Brain microvascular endothelial cell (primary cell): ENCODE measurements around the gene DNPH1.

Source experiments
- DNase-seq: peaks from one replicate; pipeline ENCODE4 v3.0.0-alpha.2; 2020
- H3K27ac ChIP-seq: fragments of 250-450 bp; sonication (Bioruptor Pico); 2 replicates; pipeline ENCODE4 v1.5.1; 2020; ENCODE audit warnings: mild to moderate bottlenecking, moderate library complexity
- H3K27me3 ChIP-seq: fragments of 250-450 bp; sonication (Bioruptor Pico); replicated peaks from 2 replicates; pipeline ENCODE4 v1.5.1; 2020; ENCODE audit warnings: mild to moderate bottlenecking
- H3K36me3 ChIP-seq: fragments of 250-450 bp; sonication (Bioruptor Pico); replicated peaks from 2 replicates; pipeline ENCODE4 v1.5.1; 2020; ENCODE audit warnings: mild to moderate bottlenecking
- H3K4me3 ChIP-seq: 2 replicates; pipeline ENCODE4 v1.5.1; 2011; ENCODE audit warnings: low read depth, mild to moderate bottlenecking, control low read depth, low read length, moderate library complexity
- in situ Hi-C: cut with HindIII; loops from 2 replicates; pipeline ENCODE4 v1.10.0; 2017; ENCODE audit warnings: low sequenced_read_pairs, low pct_ligation_motif_present
- TF ChIP-seq, protein P1 (sequence below): IDR thresholded peaks from 2 replicates; pipeline ENCODE4 v1.5.1; 2011; ENCODE audit warnings: low read depth, mild to moderate bottlenecking, moderate library complexity, low read length, control low read depth, inconsistent platforms; ENCODE audit errors: missing control alignments

Gene DNPH1

DNA sequence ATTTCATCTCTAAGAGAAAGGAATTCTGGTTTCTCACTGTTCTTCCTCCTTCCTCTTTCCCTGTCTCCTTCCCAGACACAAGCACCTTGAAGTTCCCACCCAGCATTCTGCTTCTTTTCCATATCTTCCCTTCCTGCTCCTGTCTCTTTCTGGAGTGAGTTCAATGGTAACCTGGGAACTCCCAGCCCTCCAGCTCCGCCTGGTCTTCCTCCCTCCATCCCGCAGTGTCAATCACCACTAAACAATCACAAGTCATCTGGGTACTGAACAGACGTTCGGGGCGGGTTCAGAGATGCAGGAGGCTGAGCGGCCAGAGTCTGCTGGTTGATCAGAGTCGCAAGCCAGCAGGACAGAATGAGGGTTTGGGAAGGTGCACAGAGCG lies 21.7 kb upstream of the DNPH1 start:
- Histone ChIP-seq H3K4me3 (no peak overlapping the region), H3K27ac (no peak overlapping the region), H3K27me3 (peaks cover 33% of the 10 kb centered on the region), H3K36me3 (no peaks in the 10 kb centered on the region)
- peak; percentile 10 for DNase-seq
- in situ Hi-C loops, result no loop called here
- TF ChIP-seq, protein P1, sequence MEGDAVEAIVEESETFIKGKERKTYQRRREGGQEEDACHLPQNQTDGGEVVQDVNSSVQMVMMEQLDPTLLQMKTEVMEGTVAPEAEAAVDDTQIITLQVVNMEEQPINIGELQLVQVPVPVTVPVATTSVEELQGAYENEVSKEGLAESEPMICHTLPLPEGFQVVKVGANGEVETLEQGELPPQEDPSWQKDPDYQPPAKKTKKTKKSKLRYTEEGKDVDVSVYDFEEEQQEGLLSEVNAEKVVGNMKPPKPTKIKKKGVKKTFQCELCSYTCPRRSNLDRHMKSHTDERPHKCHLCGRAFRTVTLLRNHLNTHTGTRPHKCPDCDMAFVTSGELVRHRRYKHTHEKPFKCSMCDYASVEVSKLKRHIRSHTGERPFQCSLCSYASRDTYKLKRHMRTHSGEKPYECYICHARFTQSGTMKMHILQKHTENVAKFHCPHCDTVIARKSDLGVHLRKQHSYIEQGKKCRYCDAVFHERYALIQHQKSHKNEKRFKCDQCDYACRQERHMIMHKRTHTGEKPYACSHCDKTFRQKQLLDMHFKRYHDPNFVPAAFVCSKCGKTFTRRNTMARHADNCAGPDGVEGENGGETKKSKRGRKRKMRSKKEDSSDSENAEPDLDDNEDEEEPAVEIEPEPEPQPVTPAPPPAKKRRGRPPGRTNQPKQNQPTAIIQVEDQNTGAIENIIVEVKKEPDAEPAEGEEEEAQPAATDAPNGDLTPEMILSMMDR, result no peak

DNA sequence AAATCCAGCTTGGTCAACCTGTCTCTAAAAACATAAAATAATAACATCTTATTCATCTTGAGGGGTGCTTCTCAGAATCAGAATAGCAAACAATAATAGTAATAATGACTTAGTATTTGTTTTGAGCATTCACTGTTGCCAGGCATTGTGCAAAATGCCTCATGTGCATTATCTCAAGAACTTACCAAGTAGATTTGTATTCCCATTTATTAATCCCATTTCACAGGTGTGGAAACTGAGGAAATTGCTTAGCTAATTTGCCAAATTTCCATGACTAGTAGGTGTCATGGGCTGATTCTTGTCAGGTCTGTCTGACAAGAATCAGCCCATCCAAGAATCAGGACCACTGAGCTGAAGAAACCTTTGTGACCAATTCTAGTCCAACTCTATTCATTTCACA lies 19.5 kb upstream of the DNPH1 start:
- TF ChIP-seq, protein P1, result no peak
- H3K27me3 ChIP-seq, result peaks cover 47% of the 10 kb centered on the region
- no peak overlapping the region for H3K27ac ChIP-seq
- no peaks in the 10 kb centered on the region for H3K36me3 ChIP-seq
- no peak for DNase-seq
- in situ Hi-C loops, result no loop called here
- H3K4me3 ChIP-seq, result no peak overlapping the region

DNA sequence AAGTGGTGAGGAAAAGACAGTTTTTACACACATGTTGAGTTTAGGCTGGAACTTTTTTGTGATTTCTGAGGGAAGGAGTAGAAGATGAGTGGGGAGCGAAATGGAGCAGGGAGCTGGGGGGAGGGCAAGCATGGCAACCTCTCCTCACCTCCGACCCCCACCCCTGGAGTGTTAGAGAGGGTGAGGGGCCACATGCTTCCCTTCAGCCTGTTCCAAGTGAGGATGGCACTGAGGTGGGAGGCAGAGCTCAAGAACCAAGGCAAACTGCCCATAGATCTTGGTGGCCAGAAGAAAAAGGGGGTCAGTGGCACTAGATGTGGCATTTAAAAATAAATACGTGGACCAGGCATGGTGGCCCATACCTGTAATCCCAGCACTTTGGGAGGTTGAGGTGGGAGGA lies 18.8 kb upstream of the DNPH1 start:
- in situ Hi-C loops, result no loop called here
- H3K27ac ChIP-seq, result no peak overlapping the region
- H3K4me3 ChIP-seq, result no peak overlapping the region

DNA sequence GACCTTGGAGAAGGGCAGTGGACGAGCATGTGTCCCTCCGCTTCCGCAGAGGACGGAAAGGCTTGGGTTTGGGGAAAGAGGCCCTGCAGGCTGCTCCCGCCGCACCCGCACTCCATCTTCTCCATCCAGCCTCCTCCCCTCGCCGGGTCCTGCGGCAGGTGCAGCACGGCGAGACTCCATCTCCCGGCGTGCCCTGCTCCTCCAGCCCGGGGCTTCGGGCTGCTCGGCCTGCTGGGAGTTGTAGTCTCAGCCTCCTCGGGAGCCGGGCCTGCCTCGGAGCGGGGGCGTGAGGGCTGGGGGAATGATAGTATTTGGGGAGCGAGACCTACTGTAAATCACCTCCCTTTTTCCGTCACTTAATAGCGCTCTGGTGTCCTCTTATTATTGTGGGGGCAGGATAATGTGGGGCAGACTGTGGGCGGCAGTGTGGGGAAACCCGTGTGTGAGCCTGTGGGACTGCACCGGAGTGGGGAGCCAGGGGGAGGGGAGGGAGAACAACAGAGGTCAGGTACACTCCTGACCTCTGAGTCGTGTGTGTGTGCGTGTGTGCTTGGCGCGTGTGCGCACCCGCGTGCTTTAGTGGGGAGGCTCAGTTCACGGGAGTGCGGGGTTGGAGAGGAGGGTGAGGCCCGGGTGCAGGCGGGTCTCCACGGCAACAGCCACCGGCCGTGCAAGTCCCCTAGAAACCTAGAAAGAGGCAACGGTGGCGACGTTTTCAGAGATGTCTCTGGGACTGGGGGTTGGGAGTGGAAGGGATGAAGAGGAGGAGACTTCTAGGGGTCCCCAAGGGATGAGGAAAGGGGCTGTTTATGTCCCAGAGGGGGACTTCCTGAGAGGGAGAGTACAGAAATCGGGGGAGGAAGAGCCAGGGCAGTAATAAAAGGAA lies 18.1 kb upstream of the DNPH1 start:
- peak; percentile 20 for DNase-seq
- TF ChIP-seq, protein P1, result no peak
- Histone ChIP-seq H3K27ac (no peak overlapping the region), H3K4me3 (peak overlapping the region; percentile 35), H3K27me3 (peaks cover 59% of the 10 kb centered on the region), H3K36me3 (no peaks in the 10 kb centered on the region)
- in situ Hi-C loops, result no loop called here

More for the DNA sequence above, 18.8 kb upstream of the DNPH1 start:
- TF ChIP-seq, protein P1, result no peak
- Histone ChIP-seq H3K36me3 (no peaks in the 10 kb centered on the region), H3K27me3 (peaks cover 53% of the 10 kb centered on the region)
- no peak for DNase-seq

DNA sequence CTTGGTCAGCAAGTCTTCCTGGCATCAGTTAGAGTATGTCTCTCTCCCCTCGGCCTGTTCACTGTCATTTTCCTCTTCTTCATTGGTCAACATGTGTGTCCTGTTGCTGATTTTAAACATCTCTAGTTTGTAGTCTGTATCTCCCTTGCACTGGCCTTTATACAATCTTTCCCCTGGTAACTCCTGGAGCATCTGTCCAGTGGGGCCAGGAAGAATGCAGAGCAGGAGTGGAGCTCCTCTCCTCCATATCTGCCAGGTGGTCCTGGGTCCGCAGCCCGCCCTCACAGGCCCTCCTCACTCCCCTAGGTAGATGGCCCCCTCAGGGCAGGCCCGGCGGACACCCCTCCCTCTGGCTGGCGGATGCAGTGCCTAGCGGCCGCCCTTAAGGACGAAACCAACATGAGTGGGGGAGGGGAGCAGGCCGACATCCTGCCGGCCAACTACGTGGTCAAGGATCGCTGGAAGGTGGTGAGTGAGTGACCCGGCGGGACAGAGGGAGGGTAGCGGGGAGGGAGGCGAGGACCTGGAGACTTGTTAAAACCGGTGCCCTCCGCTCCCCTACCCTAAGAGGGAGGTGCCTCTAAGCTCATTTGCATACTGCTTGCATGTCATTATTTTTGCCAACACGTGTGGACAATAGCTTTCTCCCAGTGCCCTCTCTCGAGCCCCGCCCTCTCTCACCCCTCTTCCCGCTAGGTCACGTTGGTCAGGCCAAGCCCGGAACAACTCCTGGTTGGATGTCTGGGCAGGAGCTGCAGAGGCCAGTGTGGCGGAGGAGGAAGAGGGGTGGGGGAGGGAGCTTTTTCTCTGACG lies 17.2 kb upstream of the DNPH1 start:
- Histone ChIP-seq H3K4me3 (peak overlapping the region; percentile 35), H3K27ac (no peak overlapping the region), H3K36me3 (no peaks in the 10 kb centered on the region), H3K27me3 (peaks cover 59% of the 10 kb centered on the region)
- no peak for DNase-seq
- in situ Hi-C loops, result no loop called here
- TF ChIP-seq, protein P1, result no peak
